Heart right ventricle (tissue), 16 donors: Measurements from ENCODE around the gene SLC17A9. TPM values are rescaled to one million over a fixed set of nuclear protein-coding genes. Genes with fewer than 3 reads are reported as not detected.
A peak's percentile ranks its signal among the peaks of the same experiment; 100 is the strongest.

Experiments
- ATAC-seq, 8 donors: fragments of 200-7000 bp; cut with Tn5 transposase; one replicate each; pipeline ENCODE4 v1.9.1; 2020; ENCODE audit warnings: mild to moderate bottlenecking in 8 of 8, moderate library complexity in 8 of 8, moderate number of reproducible peaks in 1 of 8
- DNase-seq, 2 donors: peaks; one replicate each; pipeline ENCODE4 v3.0.0-alpha.2; 2020
- H3K27ac ChIP-seq, 10 donors: fragments of 200-600 bp; sonication (generic) in 2 of 10; one replicate each; pipeline versions ENCODE4 v1.5.0 to v1.8.0; 2020 to 2022; ENCODE audit warnings: mild to moderate bottlenecking in 3 of 10
- H3K27me3 ChIP-seq, 7 donors: fragments of 200-600 bp; one replicate each; pipeline ENCODE4 v1.8.0; 2021 to 2022; ENCODE audit warnings: mild to moderate bottlenecking in 2 of 7
- H3K36me3 ChIP-seq, 9 donors: fragments of 200-600 bp; sonication (generic) in 1 of 9; one replicate each; pipeline versions ENCODE4 v1.5.0 to v1.8.0; 2020 to 2022; ENCODE audit warnings: mild to moderate bottlenecking in 2 of 9
- H3K4me1 ChIP-seq, 9 donors: fragments of 200-600 bp; sonication (generic) in 1 of 9; one replicate each; pipeline versions ENCODE4 v1.5.0 to v1.8.0; 2020 to 2022; ENCODE audit warnings: mild to moderate bottlenecking in 4 of 9
- H3K4me3 ChIP-seq, 10 donors: fragments of 200-600 bp; sonication (generic) in 2 of 10; one replicate each; pipeline versions ENCODE4 v1.5.0 to v1.8.0; 2020 to 2022; ENCODE audit warnings: mild to moderate bottlenecking in 7 of 10, moderate library complexity in 2 of 10
- H3K9me3 ChIP-seq, 11 donors: fragments of 200-600 bp in 10 of 11; sonication (generic) in 2 of 11; one replicate each; pipeline versions ENCODE4 v1.5.0 to v1.8.0; 2013 to 2022; ENCODE audit warnings: mild to moderate bottlenecking in 2 of 11, control low read depth in 1 of 11, moderate library complexity in 1 of 11
- CTCF ChIP-seq, 9 donors: fragments of 200-600 bp; sonication (generic) in 2 of 9; IDR thresholded peaks; one replicate each; pipeline versions ENCODE4 v1.5.0 to v1.8.0; 2021 to 2022; ENCODE audit warnings: antibody characterized with exemption in 9 of 9, mild to moderate bottlenecking in 5 of 9, moderate library complexity in 1 of 9
- WGBS, 2 donors: extraction: QIAGEN DNeasy Blood & Tissue Kit; methylation state at CpG; one replicate each; pipeline ENCODE4 v1.1.7; 2013; ENCODE audit warnings: inconsistent platforms in 1 of 2; 5-methylcytosine and 5-hydroxymethylcytosine counted together
- intact Hi-C, 10 donors: fragments of 100-400 bp; cut with DNase I; formaldehyde crosslinking; loops; one replicate each; pipeline versions ENCODE4 v1.11.1 to v1.14.2; 2022
- polyA plus RNA-seq, 2 donors: library from polyadenylated mRNA; stranded (reverse); fragments of 200-250 nt; gene quantifications; one replicate each; pipeline ENCODE4 v1.2.3, GENCODE V29; 2013
- total RNA-seq, 10 donors: library from RNA; stranded (reverse); fragmentation: NEBNext Ultra II Directional in 3 of 10; extraction: Animal tissue kit (Norgen Biotek cat#: 25700) in 3 of 10; gene quantifications; one replicate each; pipeline versions ENCODE4 v1.2.1 to v1.2.4, GENCODE V29; 2021 to 2023
- donor health status: Arrhythmogenic right ventricular cardiomyopathy.
- donor health status: ischemic (EF 13 %, LVEDD 7.1; RV severe dilation, severe dysfunction).
- donor health status: healthy with polysubstance abuse.
- donor health status: DM: no; HTN: yes; CAD: no.
- donor health status: DM: no; HTN: no; CAD: no.
- donor health status: ischemic (EF 25% LVEDD 6.9; RV normal size, moderate dysfunction).
- donor health status: ischemic (EF 25% LVEDD 5.7; RV mildly dilated, moderate dysfunction).
- donor health status: healthy.
- donor health status: DM: yes; HTN: yes; CAD: no.
- donor health status: Ischemic cardiomyopathy.
- donor health status: ischemic (EF 35%, LVEDD 5.7; RV mildly dilated, moderate dysfunction).
- donor health status: nonischemic (EF 11% LVEDD 7.7; RV severe dilation, severe dysfunction).
- donor health status: DM: yes; HTN: yes; CAD: no.
- donor health status: PGD.
- donor health status: ischemic (EF 29% LVEDD 5.4; RV normal size, mild dysfunction).
- donor health status: nonischemic (EF 23%, LVEDD 6.1; RV moderate dilation, normal function).

The SLC17A9 gene
- total and polyA plus RNA-seq, 12 donors = 0.19 to 8.3 (median 1.0) TPM

- WGBS, 2 donors = 92 to 93% methylated on average over 25 of the region's 25 CpGs
- TF ChIP-seq CTCF (IDR thresholded peaks at IDR 0.05) = no peak
- intact Hi-C loops = loop anchor here in 1 of 10 donors (10.0 kb wide), 1 partner anchor 48 kb away; the partner anchor contains the start of gene BHLHE23
- H3K27ac ChIP-seq = peak overlapping the region in 3 of 10 donors; percentile 47 to 60 (median 53)
- no peak overlapping the region for H3K4me3 ChIP-seq
- no peaks in the 10 kb centered on the region for H3K9me3 ChIP-seq
- no peaks in the 10 kb centered on the region for H3K27me3 ChIP-seq
- ATAC-seq = no peak
- no peaks in the 10 kb centered on the region for H3K36me3 ChIP-seq
- DNase-seq = no peak
- H3K4me1 ChIP-seq = peaks cover 15 to 39% (median 26%) of the 10 kb centered on the region in 9 donors
Observed at GRCh38 chr20:62956387-62957135, 4.1 kb downstream of the SLC17A9 start.

GRCh38 chr20:62957136-62958117 is 4.9 kb downstream of the SLC17A9 start:
- Histone ChIP-seq H3K27me3 (no peaks in the 10 kb centered on the region), H3K36me3 (peaks cover 0 to 2% (median 0%) of the 10 kb centered on the region in 9 donors), H3K4me3 (no peak overlapping the region), H3K9me3 (no peaks in the 10 kb centered on the region), H3K4me1 (peaks cover 14 to 33% (median 22%) of the 10 kb centered on the region in 9 donors), H3K27ac (no peak overlapping the region)
- no peak for ATAC-seq
- no peak for TF ChIP-seq CTCF (IDR thresholded peaks at IDR 0.05)
- intact Hi-C loops = loop anchor here in 1 of 10 donors (10.0 kb wide), 1 partner anchor 47 kb away; the partner anchor contains the start of gene BHLHE23
- WGBS, 2 donors = 95 to 97% methylated on average over 36 of the region's 36 CpGs
- no peak for DNase-seq

- DNase-seq = no peak
Observed at GRCh38 chr20:62958388-62959100, 6.0 kb downstream of the SLC17A9 start.

More at GRCh38 chr20:62958388-62959100, 6.0 kb downstream of the SLC17A9 start:
- no peak overlapping the region for H3K4me3 ChIP-seq
- H3K27me3 ChIP-seq = no peaks in the 10 kb centered on the region
- no peak overlapping the region for H3K27ac ChIP-seq
- no peak for TF ChIP-seq CTCF (IDR thresholded peaks at IDR 0.05)
- peaks cover 3 to 22% (median 11%) of the 10 kb centered on the region in 9 donors for H3K4me1 ChIP-seq
- WGBS, 2 donors = 80% methylated on average over 10 of the region's 10 CpGs
- ATAC-seq = no peak
- H3K9me3 ChIP-seq = no peaks in the 10 kb centered on the region
- H3K36me3 ChIP-seq = peaks cover 0 to 11% (median 0%) of the 10 kb centered on the region in 9 donors
- intact Hi-C loops = loop anchor here in 1 of 10 donors (10.0 kb wide), 1 partner anchor 46 kb away; the partner anchor contains the start of gene BHLHE23
